ENCODE data around the gene FAM83C.

FAM83C gene

GRCh38 chr20:35284267-35284991 is 7.8 kb downstream of the FAM83C start, which contains the start of gene EIF6:
EIF6 (minus strand) TSS chr20:35284772; CDS start chr20:35284487, 285 bp downstream.
- DNase-seq (ENCODE audit: low read depth in 2 of 2): peak; percentile 73 to 77

GRCh38 chr20:35283441-35284266 is 8.6 kb downstream of the FAM83C start:
- no peak for DNase-seq (ENCODE audit: low read depth in 2 of 2)

GRCh38 chr20:35281506-35282101 is 10.6 kb downstream of the FAM83C start:
- DNase-seq (ENCODE audit: low read depth in 2 of 2): no peak

GRCh38 chr20:35280523-35280922 is 11.7 kb downstream of the FAM83C start:
- DNase-seq (ENCODE audit: low read depth in 2 of 2): no peak

GRCh38 chr20:35279533-35280174 is 12.6 kb downstream of the FAM83C start:
- DNase-seq (ENCODE audit: low read depth in 2 of 2): no peak

- no peak for DNase-seq (ENCODE audit: low read depth in 2 of 2)
Measured at GRCh38 chr20:35279040-35279439, 13.2 kb downstream of the FAM83C start.

- peak; percentile 57 to 61 for DNase-seq (ENCODE audit: low read depth in 2 of 2)
Measured at GRCh38 chr20:35277531-35278395, 14.5 kb downstream of the FAM83C start, which contains the start of gene MMP24OS. MMP24OS (minus strand) TSS chr20:35278122; CDS start chr20:35277929, 193 bp downstream.

GRCh38 chr20:35277127-35277526 is 15.1 kb downstream of the FAM83C start:
- DNase-seq (ENCODE audit: low read depth in 2 of 2): no peak

- no peak for DNase-seq (ENCODE audit: low read depth in 2 of 2)
Measured at GRCh38 chr20:35276408-35276807, 15.8 kb downstream of the FAM83C start.

GRCh38 chr20:35275741-35276251 is 16.4 kb downstream of the FAM83C start:
- no peak for DNase-seq (ENCODE audit: low read depth in 2 of 2)

- no peak for DNase-seq (ENCODE audit: low read depth in 2 of 2)
Measured at GRCh38 chr20:35274172-35275092, 17.8 kb downstream of the FAM83C start.

- no peak for DNase-seq (ENCODE audit: low read depth in 2 of 2)
Measured at GRCh38 chr20:35273449-35274171, 18.6 kb downstream of the FAM83C start.

GRCh38 chr20:35271904-35272303 is 20.3 kb downstream of the FAM83C start:
- DNase-seq (ENCODE audit: low read depth in 2 of 2): no peak

GRCh38 chr20:35271073-35271882 is 20.9 kb downstream of the FAM83C start:
- no peak for DNase-seq (ENCODE audit: low read depth in 2 of 2)

GRCh38 chr20:35270021-35270902 is 22.0 kb downstream of the FAM83C start:
- DNase-seq (ENCODE audit: low read depth in 2 of 2): no peak

- DNase-seq (ENCODE audit: low read depth in 2 of 2): no peak
Measured at GRCh38 chr20:35269055-35269781, 23.0 kb downstream of the FAM83C start.

Data from fibroblast of skin of left quadriceps (primary cell).